IMR-90 (cell line): ENCODE results near the gene TGM4. TPM values are rescaled to one million over a fixed set of nuclear protein-coding genes. Genes with fewer than 3 reads are reported as not detected.
A peak's percentile ranks its signal among the peaks of the same experiment; 100 is the strongest.

Experiments
- ATAC-seq: fragments of 200-7000 bp; cut with Tn5 transposase; 2 replicates; pipeline ENCODE4 v1.9.1; 2020; ENCODE audit warnings: low read depth, mild to moderate bottlenecking, moderate library complexity
- BruUV-seq: library from RNA; stranded (reverse); fragments of 400-500 nt; replicated peaks from 2 replicates; lab custom pipeline; 2021; lab: Mats Ljungman, UMichigan
- CTCF ChIA-PET: fragments of 300-600 bp; formaldehyde crosslinking; extraction: SDS; loops from one replicate; lab custom pipeline; 2021; ENCODE audit warnings: antibody characterized with exemption; lab: Yijun Ruan, JAX
- POLR2A ChIA-PET: fragments of 300-600 bp; sonication (Branson Sonifier 250); formaldehyde crosslinking; loops from one replicate; lab custom pipeline; 2022; ENCODE audit warnings: antibody characterized with exemption; ENCODE audit not compliant: unreplicated experiment; lab: Charles Lee
- DNase-seq: peaks from one replicate; pipeline ENCODE4 v3.0.0; 2013
- H2AFZ ChIP-seq: replicated peaks from 2 replicates; pipeline ENCODE3; 2013; ENCODE audit warnings: low read length, mild to moderate bottlenecking; ENCODE audit not compliant: poor library complexity
- H2AK5ac ChIP-seq: 2 replicates; pipeline ENCODE4 v1.6.1; 2013; ENCODE audit warnings: low read depth, low read length, inconsistent platforms
- H2AK9ac ChIP-seq: replicated peaks from 2 replicates; pipeline ENCODE3; 2013; ENCODE audit warnings: mild to moderate bottlenecking, low read depth, low read length, moderate library complexity; ENCODE audit not compliant: poor library complexity
- H2BK120ac ChIP-seq: 2 replicates; pipeline ENCODE4 v1.6.1; 2013; ENCODE audit warnings: low read depth, low read length, inconsistent platforms
- H2BK15ac ChIP-seq: 3 replicates; pipeline ENCODE4 v1.6.1; 2013; ENCODE audit warnings: low read depth, low read length, inconsistent platforms
- H2BK20ac ChIP-seq: 2 replicates; pipeline ENCODE4 v1.6.1; 2013; ENCODE audit warnings: low read depth, mild to moderate bottlenecking, inconsistent platforms, low read length, moderate library complexity
- H2BK5ac ChIP-seq: 2 replicates; pipeline ENCODE4 v1.6.1; 2013; ENCODE audit warnings: mild to moderate bottlenecking, low read depth, low read length, inconsistent platforms; ENCODE audit not compliant: poor library complexity, severe bottlenecking
- H3K14ac ChIP-seq: replicated peaks from 2 replicates; pipeline ENCODE4 v1.6.1; 2013; ENCODE audit warnings: low read depth, low read length, inconsistent platforms
- H3K18ac ChIP-seq: 2 replicates; pipeline ENCODE4 v1.6.1; 2013; ENCODE audit warnings: low read depth, low read length, control low read depth
- H3K23ac ChIP-seq: 2 replicates; pipeline ENCODE4 v1.6.1; 2013; ENCODE audit warnings: low read depth, low read length, inconsistent platforms
- H3K27ac ChIP-seq: 2 replicates; pipeline ENCODE4 v1.5.1; 2013; ENCODE audit warnings: mild to moderate bottlenecking, control low read depth, low read length; ENCODE audit not compliant: insufficient read depth
- H3K27me3 ChIP-seq: 2 replicates; pipeline ENCODE4 v1.6.1; 2013; ENCODE audit warnings: low read length; ENCODE audit not compliant: control insufficient read depth, insufficient read depth
- H3K36me3 ChIP-seq: 2 replicates; pipeline ENCODE4 v1.6.1; 2013; ENCODE audit warnings: low read length, mixed read lengths; ENCODE audit not compliant: control insufficient read depth, insufficient read depth
- H3K4ac ChIP-seq: 2 replicates; pipeline ENCODE4 v1.6.1; 2013; ENCODE audit warnings: low read depth, low read length, inconsistent platforms
- H3K4me1 ChIP-seq: 2 replicates; pipeline ENCODE4 v1.6.1; 2013; ENCODE audit warnings: low read length, mixed read lengths; ENCODE audit not compliant: control insufficient read depth, insufficient read depth
- H3K4me2 ChIP-seq: 2 replicates; pipeline ENCODE4 v1.6.1; 2013; ENCODE audit warnings: low read depth, mild to moderate bottlenecking, control low read depth, low read length, moderate library complexity
- H3K4me3 ChIP-seq: 2 replicates; pipeline ENCODE4 v1.5.1; 2013; ENCODE audit warnings: low read depth, mild to moderate bottlenecking, control low read depth, low read length, moderate library complexity; ENCODE audit not compliant: insufficient read depth
- H3K56ac ChIP-seq: 2 replicates; pipeline ENCODE4 v1.6.1; 2013; ENCODE audit warnings: low read length, inconsistent platforms; ENCODE audit not compliant: insufficient read depth; ENCODE audit errors: extremely low read depth
- H3K79me1 ChIP-seq, 2 experiments: 2 replicates each; pipeline ENCODE4 v1.6.1; 2013; ENCODE audit warnings: low read length in 2 of 2, inconsistent platforms in 1 of 2, low read depth in 1 of 2
- H3K9ac ChIP-seq: 2 replicates; pipeline ENCODE4 v1.6.1; 2013; ENCODE audit warnings: low read depth, low read length, control low read depth
- H3K9me1 ChIP-seq: 2 replicates; pipeline ENCODE4 v1.6.1; 2013; ENCODE audit warnings: low read length, inconsistent platforms; ENCODE audit not compliant: insufficient read depth
- H3K9me3 ChIP-seq: 2 replicates; pipeline ENCODE4 v1.6.1; 2013; ENCODE audit warnings: low read length; ENCODE audit not compliant: control insufficient read depth, insufficient read depth
- H4K20me1 ChIP-seq: 2 replicates; pipeline ENCODE4 v1.6.1; 2013; ENCODE audit warnings: low read length, inconsistent platforms; ENCODE audit not compliant: insufficient read depth
- H4K5ac ChIP-seq: 2 replicates; pipeline ENCODE4 v1.6.1; 2013; ENCODE audit warnings: mild to moderate bottlenecking, low read depth, low read length, control low read depth
- H4K8ac ChIP-seq, 2 experiments: 2 replicates each; pipeline ENCODE4 v1.6.1; 2013; ENCODE audit warnings: low read depth in 2 of 2, low read length in 2 of 2, control low read depth in 1 of 2, inconsistent platforms in 1 of 2
- H4K91ac ChIP-seq: 2 replicates; pipeline ENCODE4 v1.6.1; 2013; ENCODE audit warnings: low read depth, low read length, inconsistent platforms; ENCODE audit not compliant: insufficient read depth
- BHLHE40 ChIP-seq: fragments of 150-350 bp; IDR thresholded peaks from 2 replicates; pipeline ENCODE4 v1.6.1; 2016; ENCODE audit warnings: mild to moderate bottlenecking, low read depth, low read length
- CEBPB ChIP-seq: IDR thresholded peaks from 2 replicates; pipeline ENCODE4 v1.6.1; 2012; ENCODE audit warnings: low read depth, low read length, improper control_type of control experiment
- CHD1 ChIP-seq: IDR thresholded peaks from 2 replicates; pipeline ENCODE4 v1.6.1; 2012; ENCODE audit warnings: low read depth, low read length, improper control_type of control experiment
- CTCF ChIP-seq: conservative IDR thresholded peaks from 2 replicates; pipeline ENCODE4 v1.5.1; 2012; ENCODE audit warnings: mild to moderate bottlenecking, low read depth, low read length, improper control_type of control experiment
- ELK1 ChIP-seq: fragments of 150-350 bp; IDR thresholded peaks from 2 replicates; pipeline ENCODE4 v1.6.1; 2016; ENCODE audit warnings: low read depth, mild to moderate bottlenecking, low read length, moderate library complexity, borderline replicate concordance
- FOS ChIP-seq: fragments of 150-350 bp; IDR thresholded peaks from 2 replicates; pipeline ENCODE4 v1.6.1; 2016; ENCODE audit warnings: low read depth, low read length
- MAFK ChIP-seq: IDR thresholded peaks from 2 replicates; pipeline ENCODE4 v1.6.1; 2012; ENCODE audit warnings: low read depth, low read length, improper control_type of control experiment
- MAZ ChIP-seq: IDR thresholded peaks from 2 replicates; pipeline ENCODE4 v1.6.1; 2012; ENCODE audit warnings: low read depth, mild to moderate bottlenecking, low read length, improper control_type of control experiment, moderate library complexity, borderline replicate concordance
- MXI1 ChIP-seq: IDR thresholded peaks from 2 replicates; pipeline ENCODE4 v1.6.1; 2012; ENCODE audit warnings: low read depth, mild to moderate bottlenecking, low read length, moderate library complexity, borderline replicate concordance
- POLR2A ChIP-seq: IDR thresholded peaks from 2 replicates; pipeline ENCODE4 v1.6.1; 2012; ENCODE audit warnings: mild to moderate bottlenecking, low read depth, low read length
- RAD21 ChIP-seq: IDR thresholded peaks from 2 replicates; pipeline ENCODE4 v1.6.1; 2012; ENCODE audit warnings: low read length, improper control_type of control experiment
- RCOR1 ChIP-seq: IDR thresholded peaks from 2 replicates; pipeline ENCODE4 v1.6.1; 2012; ENCODE audit warnings: mild to moderate bottlenecking, low read length, improper control_type of control experiment; ENCODE audit not compliant: insufficient replicate concordance
- RFX5 ChIP-seq: IDR thresholded peaks from 2 replicates; pipeline ENCODE4 v1.8.0; 2012; ENCODE audit warnings: low read depth, mild to moderate bottlenecking, low read length, moderate library complexity
- SMC3 ChIP-seq: fragments of 150-350 bp; IDR thresholded peaks from 2 replicates; pipeline ENCODE4 v1.6.1; 2016; ENCODE audit warnings: low read depth, mild to moderate bottlenecking, antibody characterized with exemption, low read length, moderate library complexity
- WGBS, 2 experiments: methylation state at CpG; one replicate each; pipeline versions ENCODE4 v1.1.5 to v1.1.7; 2013; ENCODE audit warnings: missing lambda C conversion rate in 2 of 2; ENCODE audit not compliant: insufficient read length in 1 of 2; ENCODE audit errors: extremely low coverage in 2 of 2; 5-methylcytosine and 5-hydroxymethylcytosine counted together
- dilution Hi-C: fragments of 300-500 bp; cut with HindIII; formaldehyde crosslinking; loops from one replicate; pipeline ENCODE4 v1.14.3; 2018; ENCODE audit warnings: low sequenced_read_pairs; ENCODE audit not compliant: unreplicated experiment
- in situ Hi-C: fragments of 300-500 bp; cut with MboI; formaldehyde crosslinking; loops from 3 replicates; pipeline ENCODE4 v1.14.3; 2019; ENCODE audit warnings: low sequenced_read_pairs, inconsistent platforms, mixed read lengths
- intact Hi-C: fragments of 100-400 bp; cut with micrococcal nuclease; formaldehyde crosslinking; loops from 2 replicates; pipeline ENCODE4 v1.10.0; 2022
- polyA plus RNA-seq, 3 experiments: library from polyadenylated mRNA; depleted of rRNA; stranded (reverse); fragments of >200 nt; gene quantifications; 2 replicates each; pipeline ENCODE4 v1.2.3, GENCODE V29; 2012; ENCODE audit warnings: low replicate concordance in 1 of 3
- total RNA-seq: library from RNA; depleted of rRNA; stranded (reverse); fragments of >200 nt; gene quantifications from 2 replicates; pipeline ENCODE4 v1.2.3, GENCODE V29; 2012

Gene TGM4
- total and polyA plus RNA-seq, 2 of the 4 experiments (the other 2 are of a cell fraction) = under 0.01 to 0.10 TPM

- H2BK15ac ChIP-seq = no peak overlapping the region
- peaks cover 4% of the 10 kb centered on the region; the same call in 1 of the 2 replicates for H3K36me3 ChIP-seq
- no peaks in the 10 kb centered on the region for H3K9me3 ChIP-seq
- H4K8ac ChIP-seq = no peak overlapping the region
- H2AK5ac ChIP-seq = no peak overlapping the region; the same call in 1 of the 2 replicates
- ATAC-seq = peak; percentile 80
- no peak overlapping the region for H3K4me3 ChIP-seq
- H3K23ac ChIP-seq = no peak overlapping the region
- H3K4ac ChIP-seq = no peak overlapping the region
- no peak overlapping the region for H2AFZ ChIP-seq
- no peak overlapping the region for H2AK9ac ChIP-seq
- H4K20me1 ChIP-seq = no peaks in the 10 kb centered on the region
- in situ Hi-C loops = no loop called here
- no peak overlapping the region for H2BK5ac ChIP-seq
- intact Hi-C loops = loop anchor here (1.0 to 10.0 kb wide), 4 partner anchors 54 to 383 kb away; partner anchors contain the start of genes TMEM42 and ZNF35
- H3K27me3 ChIP-seq = no peaks in the 10 kb centered on the region
- H2BK20ac ChIP-seq = no peak overlapping the region
- H3K79me1 ChIP-seq = no peaks in the 10 kb centered on the region
- DNase-seq = no peak
- no peak overlapping the region for H4K5ac ChIP-seq
- H3K18ac ChIP-seq = no peak overlapping the region
- ChIA-PET POLR2A (no interaction called here), CTCF (interaction anchor here (1.0 to 1.1 kb wide), 2 partner anchors 9 to 31 kb away, joined by 3 to 4 read pairs; no protein-coding TSS in a partner anchor)
- no peak overlapping the region for H3K56ac ChIP-seq
- no peak overlapping the region for H2BK120ac ChIP-seq
- H3K14ac ChIP-seq = no peak overlapping the region
- H3K4me1 ChIP-seq = no peaks in the 10 kb centered on the region
- H3K9ac ChIP-seq = no peak overlapping the region
- no peaks in the 10 kb centered on the region for H3K9me1 ChIP-seq
- H4K91ac ChIP-seq = no peak overlapping the region
- no CpG with 5 or more reads among the region's 4 CpGs for WGBS, 2 experiments
- BruUV-seq = no TSS peak
- H3K4me2 ChIP-seq = no peak overlapping the region
- no peak for TF ChIP-seq MXI1
- TF ChIP-seq POLR2A = no peak
- no peak for TF ChIP-seq MAZ
- TF ChIP-seq CHD1 = no peak
- TF ChIP-seq RCOR1 = no peak
- TF ChIP-seq CTCF = peak; percentile 34; the same call in 1 of the 2 replicates
- no peak for TF ChIP-seq BHLHE40
- no peak for TF ChIP-seq CEBPB
- TF ChIP-seq SMC3 = no peak
- peak; percentile 41 for TF ChIP-seq RAD21
- no peak for TF ChIP-seq MAFK
- no peak for TF ChIP-seq RFX5
- no peak for TF ChIP-seq FOS
- no peak for TF ChIP-seq ELK1
- dilution Hi-C loops = no loop called here
- no peak overlapping the region for H3K27ac ChIP-seq
These were observed 40.5 kb downstream of the TGM4 start for GRCh38 chr3:44914936-44915335.
